ENCODE data around the gene ITGB3. TPM values are rescaled to one million over a fixed set of nuclear protein-coding genes. Genes with fewer than 3 reads are reported as not detected.

The ITGB3 gene
- total RNA-seq, 1 experiment from 2014 or later = not detected

DNA sequence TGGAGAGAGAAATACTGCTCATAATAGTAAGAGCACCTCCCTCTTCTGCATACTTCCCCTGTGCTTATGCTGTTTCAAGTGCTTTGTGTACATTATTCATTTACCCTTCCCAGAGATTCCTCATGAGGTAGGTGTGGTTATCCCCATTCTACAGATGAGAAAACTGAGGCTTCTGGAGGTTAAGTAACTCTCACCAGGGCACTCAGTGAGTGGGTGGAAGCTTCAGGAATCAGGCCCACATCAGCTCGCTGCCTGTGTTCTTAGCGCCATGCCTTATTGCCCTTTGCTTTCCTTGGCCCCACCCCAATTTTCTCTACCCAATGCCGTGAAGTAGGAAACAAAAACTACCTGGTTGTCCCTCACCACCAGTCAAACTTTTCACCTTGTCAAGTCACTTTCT, 18.1 kb upstream of the ITGB3 start:
- BruUV-seq (replicated peaks) = no TSS peak
- no peaks in the 10 kb centered on the region for H3K9me3 ChIP-seq (ENCODE audit: control insufficient read depth in 1 of 2, insufficient read depth in 1 of 2, low read depth in 1 of 2, low read length in 2 of 2)
- intact Hi-C loops (cut with micrococcal nuclease) = no loop called here
- no peak overlapping the region for H3K27ac ChIP-seq (ENCODE audit: low read depth, low read length)
- no peaks in the 10 kb centered on the region for H3K9me2 ChIP-seq (ENCODE audit: insufficient read depth)
- no peak overlapping the region for H3K4me2 ChIP-seq (ENCODE audit: low read length)
- no peak overlapping the region for H2AFZ ChIP-seq (ENCODE audit: low read depth, low read length, poor library complexity, severe bottlenecking)
- TF ChIP-seq EZH2phosphoT487 (IDR thresholded peaks at IDR 0.05; ENCODE audit: borderline replicate concordance) = no peak
- no peak for TF ChIP-seq YY1 (IDR thresholded peaks at IDR 0.05; ENCODE audit: extremely low read depth, insufficient replicate concordance, low read depth, low read length)
- TF ChIP-seq, protein P1, sequence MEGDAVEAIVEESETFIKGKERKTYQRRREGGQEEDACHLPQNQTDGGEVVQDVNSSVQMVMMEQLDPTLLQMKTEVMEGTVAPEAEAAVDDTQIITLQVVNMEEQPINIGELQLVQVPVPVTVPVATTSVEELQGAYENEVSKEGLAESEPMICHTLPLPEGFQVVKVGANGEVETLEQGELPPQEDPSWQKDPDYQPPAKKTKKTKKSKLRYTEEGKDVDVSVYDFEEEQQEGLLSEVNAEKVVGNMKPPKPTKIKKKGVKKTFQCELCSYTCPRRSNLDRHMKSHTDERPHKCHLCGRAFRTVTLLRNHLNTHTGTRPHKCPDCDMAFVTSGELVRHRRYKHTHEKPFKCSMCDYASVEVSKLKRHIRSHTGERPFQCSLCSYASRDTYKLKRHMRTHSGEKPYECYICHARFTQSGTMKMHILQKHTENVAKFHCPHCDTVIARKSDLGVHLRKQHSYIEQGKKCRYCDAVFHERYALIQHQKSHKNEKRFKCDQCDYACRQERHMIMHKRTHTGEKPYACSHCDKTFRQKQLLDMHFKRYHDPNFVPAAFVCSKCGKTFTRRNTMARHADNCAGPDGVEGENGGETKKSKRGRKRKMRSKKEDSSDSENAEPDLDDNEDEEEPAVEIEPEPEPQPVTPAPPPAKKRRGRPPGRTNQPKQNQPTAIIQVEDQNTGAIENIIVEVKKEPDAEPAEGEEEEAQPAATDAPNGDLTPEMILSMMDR (IDR thresholded peaks at IDR 0.05 in 2 of 3, conservative IDR thresholded peaks at IDR 0.05 in 1 of 3; ENCODE audit: borderline replicate concordance in 1 of 3, insufficient read depth in 1 of 3, low read depth in 2 of 3, low read length in 2 of 3) = no peak
- TF ChIP-seq, protein P2, sequence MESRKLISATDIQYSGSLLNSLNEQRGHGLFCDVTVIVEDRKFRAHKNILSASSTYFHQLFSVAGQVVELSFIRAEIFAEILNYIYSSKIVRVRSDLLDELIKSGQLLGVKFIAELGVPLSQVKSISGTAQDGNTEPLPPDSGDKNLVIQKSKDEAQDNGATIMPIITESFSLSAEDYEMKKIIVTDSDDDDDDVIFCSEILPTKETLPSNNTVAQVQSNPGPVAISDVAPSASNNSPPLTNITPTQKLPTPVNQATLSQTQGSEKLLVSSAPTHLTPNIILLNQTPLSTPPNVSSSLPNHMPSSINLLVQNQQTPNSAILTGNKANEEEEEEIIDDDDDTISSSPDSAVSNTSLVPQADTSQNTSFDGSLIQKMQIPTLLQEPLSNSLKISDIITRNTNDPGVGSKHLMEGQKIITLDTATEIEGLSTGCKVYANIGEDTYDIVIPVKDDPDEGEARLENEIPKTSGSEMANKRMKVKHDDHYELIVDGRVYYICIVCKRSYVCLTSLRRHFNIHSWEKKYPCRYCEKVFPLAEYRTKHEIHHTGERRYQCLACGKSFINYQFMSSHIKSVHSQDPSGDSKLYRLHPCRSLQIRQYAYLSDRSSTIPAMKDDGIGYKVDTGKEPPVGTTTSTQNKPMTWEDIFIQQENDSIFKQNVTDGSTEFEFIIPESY (IDR thresholded peaks at IDR 0.05; ENCODE audit: extremely low read depth, insufficient replicate concordance, low read length) = no peak
- TF ChIP-seq POLR2A (IDR thresholded peaks at IDR 0.05; ENCODE audit: borderline replicate concordance, extremely low read depth, insufficient read depth, insufficient read length) = no peak
- ChIA-PET POLR2A (no interaction called here), RAD21 (ENCODE audit: low non-redundant PET in 1 of 2, low total read pairs in 2 of 2, uncharacterized antibody in 2 of 2, unreplicated experiment in 2 of 2) (no interaction called here), CTCF (no interaction called here)
- H3K4me3 ChIP-seq (replicated peaks in 1 of 2; ENCODE audit: low read depth in 1 of 2, low read length in 2 of 2) = no peak overlapping the region
- ATAC-seq (no peak), DNase-seq (ENCODE audit: low read depth, low spot score) (no peak)
- H4K20me1 ChIP-seq (ENCODE audit: insufficient read depth) = no peaks in the 10 kb centered on the region
- H3K79me2 ChIP-seq (ENCODE audit: insufficient read depth, low read length) = no peaks in the 10 kb centered on the region
- no peak overlapping the region for H3K9ac ChIP-seq (ENCODE audit: low read length)
- no peaks in the 10 kb centered on the region for H3K27me3 ChIP-seq (ENCODE audit: insufficient read depth, low read length)
- no peaks in the 10 kb centered on the region for H3K36me3 ChIP-seq (ENCODE audit: control insufficient read depth in 1 of 2, insufficient read depth in 2 of 2, low read length in 2 of 2)
- H3K4me1 ChIP-seq (ENCODE audit: control insufficient read depth in 1 of 2, insufficient read depth in 2 of 2, low read length in 2 of 2) = peaks cover 8 to 11% of the 10 kb centered on the region in 2 experiments

Measured in HCT116 (cell line).